IMR-90 (cell line): ENCODE results near the gene TMEM30A.

Source experiments
- MAZ ChIP-seq: IDR thresholded peaks from 2 replicates; pipeline ENCODE4 v1.6.1; 2012; ENCODE audit warnings: low read depth, mild to moderate bottlenecking, low read length, improper control_type of control experiment, moderate library complexity, borderline replicate concordance
- POLR2A ChIP-seq: IDR thresholded peaks from 2 replicates; pipeline ENCODE4 v1.6.1; 2012; ENCODE audit warnings: mild to moderate bottlenecking, low read depth, low read length
- TF ChIP-seq, protein P1 (sequence below): conservative IDR thresholded peaks from 2 replicates; pipeline ENCODE4 v1.5.1; 2012; ENCODE audit warnings: mild to moderate bottlenecking, low read depth, low read length, improper control_type of control experiment

GRCh38 chr6:75213732-75214131 lies 70.9 kb downstream of the TMEM30A start:
- TF ChIP-seq, protein P1, sequence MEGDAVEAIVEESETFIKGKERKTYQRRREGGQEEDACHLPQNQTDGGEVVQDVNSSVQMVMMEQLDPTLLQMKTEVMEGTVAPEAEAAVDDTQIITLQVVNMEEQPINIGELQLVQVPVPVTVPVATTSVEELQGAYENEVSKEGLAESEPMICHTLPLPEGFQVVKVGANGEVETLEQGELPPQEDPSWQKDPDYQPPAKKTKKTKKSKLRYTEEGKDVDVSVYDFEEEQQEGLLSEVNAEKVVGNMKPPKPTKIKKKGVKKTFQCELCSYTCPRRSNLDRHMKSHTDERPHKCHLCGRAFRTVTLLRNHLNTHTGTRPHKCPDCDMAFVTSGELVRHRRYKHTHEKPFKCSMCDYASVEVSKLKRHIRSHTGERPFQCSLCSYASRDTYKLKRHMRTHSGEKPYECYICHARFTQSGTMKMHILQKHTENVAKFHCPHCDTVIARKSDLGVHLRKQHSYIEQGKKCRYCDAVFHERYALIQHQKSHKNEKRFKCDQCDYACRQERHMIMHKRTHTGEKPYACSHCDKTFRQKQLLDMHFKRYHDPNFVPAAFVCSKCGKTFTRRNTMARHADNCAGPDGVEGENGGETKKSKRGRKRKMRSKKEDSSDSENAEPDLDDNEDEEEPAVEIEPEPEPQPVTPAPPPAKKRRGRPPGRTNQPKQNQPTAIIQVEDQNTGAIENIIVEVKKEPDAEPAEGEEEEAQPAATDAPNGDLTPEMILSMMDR, result no peak
- TF ChIP-seq MAZ (no peak), POLR2A (no peak)
